Measurements from ENCODE around the gene DGCR8.

DGCR8 gene

GRCh38 chr22:20052309-20053259 is 27.5 kb upstream of the DGCR8 start:
- DNase-seq (ENCODE audit: low read depth): no peak

DNA sequence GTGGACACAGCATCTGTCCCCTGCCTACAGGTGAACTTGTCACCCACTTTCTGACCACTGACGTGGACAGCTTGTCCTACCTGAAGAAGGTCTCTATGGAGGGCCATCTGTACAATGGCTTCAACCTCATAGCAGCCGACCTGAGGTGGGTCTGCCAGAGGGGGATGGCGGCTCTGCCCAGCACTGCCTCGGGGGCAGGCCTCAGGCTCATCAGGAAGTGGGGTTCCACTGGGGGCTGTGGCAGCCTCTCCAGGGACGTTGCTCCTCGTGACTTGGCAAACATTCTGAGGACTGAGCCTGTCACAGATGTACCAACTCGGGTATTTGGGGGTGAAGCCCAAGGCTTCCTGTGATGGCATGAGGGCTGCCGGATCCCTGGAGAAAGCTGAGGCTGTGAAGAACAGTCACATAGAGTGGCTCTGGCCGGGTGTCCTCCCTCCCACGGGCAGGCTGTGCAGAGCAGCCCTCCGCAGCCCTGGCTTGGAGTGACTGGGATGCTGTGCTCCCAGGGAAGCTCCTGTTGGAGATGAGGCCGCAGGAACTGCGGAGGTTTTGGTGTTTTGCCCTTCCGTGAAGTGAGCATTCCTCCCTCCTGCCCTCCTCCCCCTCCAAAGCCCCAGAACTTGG is 26.5 kb upstream of the DGCR8 start:
- DNase-seq (ENCODE audit: low read depth): no peak

- no peak for DNase-seq (ENCODE audit: low read depth)
Observed at GRCh38 chr22:20054034-20054427, 26.0 kb upstream of the DGCR8 start.

- no peak for DNase-seq (ENCODE audit: low read depth)
Observed at GRCh38 chr22:20054485-20054884, 25.6 kb upstream of the DGCR8 start.

DNA sequence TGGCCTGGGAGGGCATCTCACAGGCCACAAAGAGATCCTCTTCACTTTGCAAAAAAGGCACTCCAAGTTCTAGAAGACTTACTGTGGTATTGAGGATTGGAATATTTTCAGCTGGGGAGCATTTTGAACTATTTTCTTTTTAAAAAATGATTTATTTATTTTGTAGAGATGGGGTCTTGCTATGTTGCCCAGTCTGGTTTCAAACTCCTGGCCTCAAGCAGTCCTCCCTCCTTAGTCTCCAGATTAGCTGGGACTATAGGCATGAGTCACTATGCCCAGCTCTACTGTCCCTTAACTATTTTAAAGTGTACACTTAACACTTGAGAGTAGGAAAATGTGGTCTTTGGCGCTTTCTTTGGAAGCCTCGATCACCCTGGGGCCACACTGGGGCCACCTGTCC is 24.9 kb upstream of the DGCR8 start:
- no peak for DNase-seq (ENCODE audit: low read depth)

DNA sequence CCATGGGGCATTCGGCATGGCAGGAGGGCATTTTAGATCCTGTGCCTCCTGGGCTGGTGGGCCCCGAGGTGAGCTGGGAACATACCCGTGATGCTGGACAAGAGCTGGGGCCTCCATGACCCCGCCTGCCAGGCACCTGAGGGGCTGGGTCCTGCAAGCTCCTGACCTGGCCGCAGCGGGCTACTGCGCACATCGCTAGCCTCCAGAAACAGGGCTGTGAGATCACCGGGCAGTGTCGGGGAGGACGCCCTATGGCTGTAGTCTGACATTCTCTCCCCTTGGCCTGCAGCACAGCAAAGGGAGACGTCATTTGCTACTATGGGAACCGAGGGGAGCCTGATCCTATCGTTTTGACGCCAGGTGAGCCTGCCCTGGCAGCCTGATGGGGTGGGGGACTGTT is 24.4 kb upstream of the DGCR8 start:
- no peak for DNase-seq (ENCODE audit: low read depth)

DNA sequence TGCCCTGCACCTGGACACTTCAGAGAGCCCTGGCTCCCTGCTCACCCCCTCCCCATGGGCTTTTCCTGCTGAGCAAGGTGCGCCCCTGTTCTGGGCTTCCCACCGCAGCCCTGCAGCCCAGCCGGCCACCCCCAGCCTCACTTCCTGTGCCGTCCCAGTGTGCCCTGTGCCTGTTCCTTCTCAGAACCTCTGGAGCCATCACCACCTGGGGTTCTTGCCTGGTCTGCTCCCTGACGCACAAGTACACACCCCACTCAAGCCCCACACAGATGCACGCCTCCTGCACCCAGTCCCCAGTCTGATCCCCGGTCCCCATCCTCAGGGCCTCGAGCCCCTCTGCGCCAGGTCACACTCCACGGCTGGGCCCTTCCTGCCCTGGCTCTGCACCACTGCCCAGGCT is 23.9 kb upstream of the DGCR8 start:
- no peak for DNase-seq (ENCODE audit: low read depth)

DNA sequence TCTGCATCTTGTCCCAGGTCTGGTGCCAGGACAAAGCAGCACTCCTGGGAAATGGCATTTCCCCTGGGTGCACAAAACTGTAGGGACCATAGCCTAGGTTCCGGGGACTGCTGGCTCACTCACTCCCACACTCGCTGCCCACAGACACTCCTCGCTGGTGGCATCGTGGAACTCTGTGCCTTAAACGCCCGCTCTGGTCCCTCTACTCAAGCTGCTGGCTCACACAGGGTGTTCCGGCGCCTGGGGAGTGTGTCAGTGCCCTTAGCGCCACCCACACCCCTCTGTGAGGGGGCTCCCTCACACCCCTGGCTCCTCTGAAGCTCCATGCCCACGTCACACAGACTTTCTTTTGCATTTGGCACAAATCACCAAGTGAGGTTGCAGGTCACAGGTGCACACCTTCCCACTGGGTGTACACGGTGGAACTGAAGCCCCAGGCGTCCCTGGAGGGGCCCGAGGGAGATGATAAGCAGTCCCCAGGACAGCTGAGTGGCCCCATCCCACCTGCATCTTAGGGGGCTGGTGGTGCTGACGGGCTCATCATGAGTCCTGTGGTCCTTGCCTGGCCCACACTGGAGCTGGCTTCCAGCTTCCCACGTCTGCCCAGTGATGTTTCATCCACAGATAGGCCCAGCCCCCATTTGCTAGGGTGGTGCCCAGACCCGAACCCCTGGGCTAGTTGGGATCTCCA is 23.2 kb upstream of the DGCR8 start:
- DNase-seq (ENCODE audit: low read depth): no peak

GRCh38 chr22:20057596-20058268 is 22.3 kb upstream of the DGCR8 start:
- DNase-seq (ENCODE audit: low read depth): no peak

- DNase-seq (ENCODE audit: low read depth): no peak
Observed at GRCh38 chr22:20058989-20059770, 20.9 kb upstream of the DGCR8 start.

- DNase-seq (ENCODE audit: low read depth): no peak
Observed at GRCh38 chr22:20060700-20061480, 19.2 kb upstream of the DGCR8 start.

DNA sequence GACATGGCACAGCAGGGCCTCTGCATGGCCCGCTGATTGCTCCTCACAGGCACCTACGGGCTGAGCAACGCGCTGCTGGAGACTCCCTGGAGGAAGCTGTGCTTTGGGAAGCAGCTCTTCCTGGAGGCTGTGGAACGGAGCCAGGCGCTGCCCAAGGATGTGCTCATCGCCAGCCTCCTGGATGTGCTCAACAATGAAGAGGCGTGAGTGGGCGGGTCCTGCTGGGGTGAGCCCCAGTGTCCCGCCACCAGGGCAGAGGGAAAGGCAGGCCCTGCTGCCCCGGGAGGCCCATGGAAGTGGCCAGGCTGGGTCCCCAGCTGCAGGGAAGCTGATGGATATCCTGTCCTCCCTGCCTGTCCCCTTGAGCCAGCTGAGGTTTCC is 18.6 kb upstream of the DGCR8 start:
- no peak for DNase-seq (ENCODE audit: low read depth)

GRCh38 chr22:20062043-20062765 is 17.8 kb upstream of the DGCR8 start:
- no peak for DNase-seq (ENCODE audit: low read depth)

DNA sequence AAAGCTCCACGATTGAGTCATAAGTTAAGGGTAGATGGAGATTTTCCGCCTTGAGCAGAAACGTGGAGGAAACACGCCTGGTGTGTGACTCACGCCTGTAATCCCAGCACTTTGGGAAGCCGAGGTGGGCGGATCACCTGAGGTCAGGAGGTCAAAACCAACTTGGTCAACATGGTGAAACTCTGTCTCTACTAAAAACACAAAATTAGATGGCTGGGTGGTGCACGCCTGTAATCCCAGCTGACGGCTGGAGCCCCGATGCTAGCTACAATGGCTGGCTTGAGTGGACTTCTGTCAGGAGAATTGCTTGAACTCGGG is 17.3 kb upstream of the DGCR8 start:
- DNase-seq (ENCODE audit: low read depth): no peak

- DNase-seq (ENCODE audit: low read depth): no peak
Observed at GRCh38 chr22:20063271-20064139, 16.5 kb upstream of the DGCR8 start.

DNA sequence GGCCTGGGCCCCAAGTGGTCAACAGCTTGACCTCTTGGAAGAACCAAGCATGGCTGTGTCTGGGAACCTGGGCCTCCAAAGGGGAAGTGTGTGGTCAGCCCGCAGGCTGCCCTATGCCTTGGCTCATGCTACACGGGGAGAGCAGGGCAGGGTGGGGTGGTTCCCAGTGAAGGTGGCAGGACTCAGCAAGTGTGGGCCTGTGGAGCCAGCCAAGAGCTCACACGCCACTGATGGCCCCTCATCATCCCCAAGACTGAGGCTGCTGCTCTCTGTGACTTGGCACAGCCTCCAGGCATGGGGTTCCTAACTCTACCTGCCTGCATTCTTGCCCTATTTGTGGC is 15.9 kb upstream of the DGCR8 start:
- no peak for DNase-seq (ENCODE audit: low read depth)

GRCh38 chr22:20064545-20065262 is 15.3 kb upstream of the DGCR8 start:
- DNase-seq (ENCODE audit: low read depth): no peak

- DNase-seq (ENCODE audit: low read depth): no peak
Observed at GRCh38 chr22:20065896-20066616, 14.0 kb upstream of the DGCR8 start.

Data from activated T-helper 9 cell treated with anti-CD3 and anti-CD28 coated beads, Interleukin-2, amount 50 U/mL, for 16 hours (primary cell).